DMS153 treated with DMSO at 0.1 percent for 48 hours (cell line): ENCODE data around the gene SLC35E4.
"Not testable (repeated sequence)": the region's sequence is repeated elsewhere in the genome, so short reads cannot be mapped to it uniquely, and the experiment has no call there.

Experiments used
- DNase-seq: peaks from one replicate; lab custom pipeline; 2025; ENCODE audit not compliant: unreplicated experiment; lab: John Stamatoyannopoulos, UW

The SLC35E4 gene

GRCh38 chr22:30610299-30610698 is 25.3 kb upstream of the SLC35E4 start:
- DNase-seq = no peak

- no peak for DNase-seq
These were observed 24.4 kb upstream of the SLC35E4 start for GRCh38 chr22:30611197-30611596.

- no peak for DNase-seq
These were observed 22.8 kb upstream of the SLC35E4 start for GRCh38 chr22:30612789-30613188.

GRCh38 chr22:30614268-30614667 is 21.3 kb upstream of the SLC35E4 start:
- DNase-seq = no peak

GRCh38 chr22:30614879-30615278 is 20.7 kb upstream of the SLC35E4 start:
- DNase-seq = no peak

GRCh38 chr22:30615543-30615954 is 20.0 kb upstream of the SLC35E4 start:
- DNase-seq = no peak

GRCh38 chr22:30617819-30618218 is 17.8 kb upstream of the SLC35E4 start:
- DNase-seq = no peak

GRCh38 chr22:30619909-30620308 is 15.7 kb upstream of the SLC35E4 start:
- not testable (repeated sequence) for DNase-seq

- DNase-seq = no peak
These were observed 9.2 kb upstream of the SLC35E4 start for GRCh38 chr22:30626413-30626812.

- no peak for DNase-seq
These were observed 8.1 kb upstream of the SLC35E4 start for GRCh38 chr22:30627471-30627870.

- DNase-seq = no peak
These were observed 7.1 kb upstream of the SLC35E4 start for GRCh38 chr22:30628491-30628890.

GRCh38 chr22:30631469-30631868 is 4.1 kb upstream of the SLC35E4 start:
- DNase-seq = not testable (repeated sequence)

GRCh38 chr22:30634471-30635233 is 929 bp upstream of the SLC35E4 start:
- DNase-seq = peak; percentile 58

- DNase-seq = no peak
These were observed 871 bp downstream of the SLC35E4 start for GRCh38 chr22:30636226-30637077.

GRCh38 chr22:30637701-30638114 is 2.1 kb downstream of the SLC35E4 start:
- no peak for DNase-seq

GRCh38 chr22:30640361-30640760 is 4.8 kb downstream of the SLC35E4 start:
- DNase-seq = no peak

- no peak for DNase-seq
These were observed 5.4 kb downstream of the SLC35E4 start for GRCh38 chr22:30640839-30641430.

GRCh38 chr22:30643055-30643875 is 7.7 kb downstream of the SLC35E4 start:
- no peak for DNase-seq

- no peak for DNase-seq
These were observed 11.1 kb downstream of the SLC35E4 start for GRCh38 chr22:30646518-30647160.

GRCh38 chr22:30647536-30647935 is 12.0 kb downstream of the SLC35E4 start:
- no peak for DNase-seq
